Stimulated activated CD4-positive, alpha-beta T cell treated with anti-CD3 and anti-CD28 coated beads, Interleukin-15, amount 100 ng/mL, for 1 hour (primary cell): ENCODE measurements around the gene FRMD4A.

Experiments used
- DNase-seq, 2 donors: peaks; one replicate each; pipeline ENCODE4 v3.0.0-alpha.2; 2020; ENCODE audit warnings: low read depth in 1 of 2, low spot score in 1 of 2

Gene FRMD4A

DNA sequence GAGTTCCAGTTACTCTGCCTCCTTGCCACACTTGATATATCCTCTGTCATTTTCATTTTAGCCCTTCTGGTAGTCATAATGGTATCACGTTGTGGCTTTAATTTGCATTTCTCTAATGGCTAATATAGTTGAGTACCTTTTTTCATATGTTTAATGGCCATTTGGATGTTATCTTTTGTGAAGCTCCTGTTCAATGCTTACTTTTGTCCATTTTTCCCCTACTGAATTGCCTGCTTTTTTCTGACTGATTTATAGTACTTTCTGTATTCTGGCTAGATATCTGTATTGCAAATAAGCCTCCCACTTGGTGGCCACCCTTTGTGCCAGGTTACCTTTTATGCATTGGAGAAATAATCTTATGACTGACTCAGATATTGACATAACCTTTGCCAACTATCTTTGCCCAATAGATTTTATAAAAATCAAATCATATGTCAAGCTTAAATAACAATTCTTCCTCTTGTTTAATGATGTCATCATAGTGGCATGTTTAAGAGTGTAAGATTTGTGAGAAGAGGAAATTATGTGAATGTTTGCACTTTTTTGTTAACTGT, 693.3 kb downstream of the FRMD4A start:
- no peak for DNase-seq

DNA sequence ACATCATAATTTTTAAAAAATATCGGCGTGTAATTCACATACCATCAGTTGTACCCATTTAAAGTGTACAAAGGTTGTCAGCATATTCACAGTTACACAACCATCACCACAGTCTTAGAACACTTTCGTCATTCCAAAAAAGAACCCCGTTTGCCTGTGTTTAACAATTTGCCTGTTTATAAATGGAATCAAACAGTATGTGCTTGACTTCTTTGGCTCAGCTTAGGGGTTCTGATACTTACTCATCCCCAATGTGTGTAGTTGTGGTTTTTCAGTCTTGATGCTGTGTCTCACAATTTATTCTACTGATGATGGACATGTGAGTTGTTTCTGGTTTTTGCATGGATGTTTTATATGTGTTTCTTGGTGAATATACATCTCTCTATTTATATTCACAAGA, 693.9 kb downstream of the FRMD4A start:
- no peak for DNase-seq

DNA sequence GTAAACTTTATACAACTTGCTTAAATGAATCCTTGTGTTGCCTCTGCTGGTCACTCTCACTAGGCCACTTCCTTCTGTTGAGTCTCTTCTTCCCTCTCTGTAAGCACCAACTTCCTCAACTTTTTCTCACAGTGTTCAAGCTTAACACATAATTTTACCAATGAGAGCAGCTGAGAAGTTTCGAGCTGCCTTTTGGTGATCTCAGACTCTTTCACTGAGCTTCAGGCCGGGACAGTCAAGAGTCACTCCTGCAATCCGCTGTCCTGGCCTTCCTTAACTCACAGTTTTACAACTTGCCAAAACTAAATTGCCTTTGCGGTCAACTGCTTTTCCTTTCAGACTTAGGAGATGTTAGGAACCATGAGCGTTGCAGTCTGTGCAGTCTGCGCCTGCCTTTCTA, 696.5 kb downstream of the FRMD4A start:
- no peak for DNase-seq

DNA sequence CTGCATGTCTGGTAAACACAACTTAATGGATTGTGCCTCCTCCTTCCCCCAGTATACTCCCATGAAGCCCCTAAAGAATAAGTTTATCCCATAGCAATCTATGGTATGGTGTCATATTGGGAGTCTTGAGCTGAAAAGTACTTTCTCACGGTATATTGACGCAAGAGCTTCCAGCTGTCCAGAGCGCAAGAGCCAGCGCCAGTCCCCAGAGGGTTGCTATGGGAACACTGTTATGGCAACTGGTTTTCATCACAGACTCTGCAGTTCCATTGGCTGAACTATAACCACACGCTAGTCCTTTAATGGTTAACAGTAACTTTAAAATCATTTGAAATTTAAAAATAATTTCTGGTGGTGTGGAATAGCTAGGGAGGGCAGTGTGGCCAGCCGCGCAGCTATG, 697.0 kb downstream of the FRMD4A start:
- DNase-seq, result no peak

DNA sequence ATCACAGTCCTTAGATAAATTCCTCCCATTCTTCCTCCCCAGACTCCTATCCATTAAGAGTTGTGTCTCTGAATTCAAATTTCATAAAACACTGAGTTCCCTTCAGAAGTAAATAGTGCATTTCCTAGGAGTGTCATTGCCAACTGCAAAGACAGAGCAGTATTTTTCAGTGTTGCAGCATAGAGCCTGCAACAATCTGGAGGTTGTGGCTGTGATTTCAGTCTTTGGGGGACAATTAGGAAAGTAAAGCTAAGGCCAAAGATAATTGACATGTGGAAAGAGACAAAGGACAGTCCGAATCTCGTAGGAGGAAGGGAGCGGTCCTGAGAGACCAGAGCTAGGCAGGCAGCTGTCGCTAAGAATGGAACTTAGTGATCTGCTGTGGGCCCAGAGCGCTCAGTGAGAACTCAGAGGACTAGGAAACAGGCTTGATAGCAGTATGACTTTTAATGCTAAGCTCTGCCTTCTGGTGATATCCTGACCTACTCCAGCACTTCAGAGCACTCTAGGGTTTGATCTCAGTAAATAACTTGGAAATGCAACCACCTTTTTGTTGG, 697.8 kb downstream of the FRMD4A start:
- DNase-seq, result no peak

DNA sequence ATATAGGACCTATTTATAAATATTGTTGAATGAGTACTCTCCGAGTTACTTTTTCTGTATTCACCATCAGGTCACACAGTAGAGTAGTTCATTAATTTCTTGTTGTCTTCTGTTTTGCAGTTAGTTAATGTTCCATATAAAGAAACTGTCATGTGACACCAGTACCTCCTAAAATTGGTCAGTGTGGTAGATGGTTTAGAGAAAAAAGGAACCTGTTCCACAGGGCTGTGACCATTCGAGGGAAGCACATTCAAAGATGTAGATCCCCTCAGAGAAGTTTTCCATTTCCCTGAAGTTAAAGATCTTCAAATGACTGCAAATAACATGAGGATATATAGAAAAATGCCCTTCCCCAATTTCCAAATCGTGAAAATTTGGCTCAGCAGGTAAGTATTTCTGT, 698.3 kb downstream of the FRMD4A start:
- no peak for DNase-seq

DNA sequence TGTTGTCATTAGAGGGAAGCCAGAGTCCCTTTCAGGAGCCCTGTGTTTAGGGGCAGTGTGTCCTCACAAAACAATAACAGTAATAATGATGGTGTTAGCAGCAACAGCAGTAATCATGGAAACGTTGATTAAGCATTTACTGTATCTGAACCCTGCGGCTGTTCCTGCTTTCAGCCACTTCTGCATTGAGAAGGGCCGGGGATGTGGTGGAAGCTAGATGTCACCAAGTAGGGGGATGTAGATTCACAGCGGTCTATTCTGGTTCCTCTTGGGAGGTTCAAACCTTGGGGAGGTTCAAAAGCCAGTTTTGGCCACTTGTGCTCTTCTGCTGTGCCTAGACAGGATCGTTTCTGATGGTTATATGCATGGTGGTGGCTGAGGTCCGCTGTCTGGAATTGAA, 699.1 kb downstream of the FRMD4A start:
- DNase-seq, result no peak

DNA sequence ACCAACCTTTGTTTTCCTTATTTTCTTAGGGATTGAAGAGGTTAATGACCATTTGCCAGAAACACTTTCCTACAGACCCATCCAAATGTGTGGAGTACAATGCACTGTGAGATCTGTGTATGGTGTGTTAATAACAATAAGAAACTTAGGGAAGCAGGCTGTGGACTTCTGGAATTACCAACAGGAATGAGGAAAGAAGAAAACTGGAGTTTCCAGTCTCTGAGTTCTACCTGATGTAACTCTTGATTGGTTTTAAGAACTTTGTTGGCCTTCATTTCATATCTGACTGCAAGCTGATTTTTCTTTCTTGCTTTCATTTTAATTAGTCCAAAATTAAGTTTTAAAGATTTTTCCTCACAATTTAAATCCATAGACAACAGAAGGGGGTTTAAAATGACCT, 700.5 kb downstream of the FRMD4A start:
- no peak for DNase-seq

DNA sequence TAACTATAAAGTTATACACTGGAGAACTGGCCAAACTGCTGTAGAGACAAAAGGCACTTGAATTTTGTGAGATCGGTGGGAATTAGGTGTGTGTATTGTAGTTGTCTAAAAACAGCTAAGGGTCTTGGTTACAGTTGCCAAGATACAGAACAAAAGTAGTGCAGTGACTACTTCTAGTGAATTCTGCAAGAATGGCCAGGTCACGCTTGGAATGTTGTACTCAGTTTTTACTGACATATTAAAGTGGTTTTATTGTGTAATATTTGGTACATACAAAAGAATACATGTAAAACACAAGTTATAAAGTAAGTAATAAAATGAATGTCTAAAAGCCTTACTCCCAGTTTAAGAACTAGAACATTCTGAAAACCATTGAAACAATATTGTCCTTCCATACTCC, 701.6 kb downstream of the FRMD4A start:
- no peak for DNase-seq

DNA sequence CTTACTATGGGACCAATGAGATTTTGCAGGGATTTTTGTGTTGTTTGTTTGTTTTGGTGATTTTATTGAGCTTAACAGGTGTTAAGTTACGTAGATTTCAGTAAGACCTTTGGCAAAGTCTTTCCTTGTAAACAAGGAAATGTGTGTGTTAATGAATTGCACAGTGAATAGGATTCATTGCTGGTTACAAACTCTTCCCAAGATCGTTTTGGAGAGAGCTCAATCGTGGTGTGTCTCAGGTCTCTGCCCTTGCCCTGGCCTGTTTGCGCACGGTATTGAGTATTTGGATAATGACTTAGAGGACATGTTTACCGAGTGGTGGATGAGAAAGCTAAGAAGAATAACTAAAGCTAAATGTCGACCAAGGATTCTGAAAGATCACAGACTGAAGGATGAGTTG, 702.1 kb downstream of the FRMD4A start:
- DNase-seq, result no peak

DNA sequence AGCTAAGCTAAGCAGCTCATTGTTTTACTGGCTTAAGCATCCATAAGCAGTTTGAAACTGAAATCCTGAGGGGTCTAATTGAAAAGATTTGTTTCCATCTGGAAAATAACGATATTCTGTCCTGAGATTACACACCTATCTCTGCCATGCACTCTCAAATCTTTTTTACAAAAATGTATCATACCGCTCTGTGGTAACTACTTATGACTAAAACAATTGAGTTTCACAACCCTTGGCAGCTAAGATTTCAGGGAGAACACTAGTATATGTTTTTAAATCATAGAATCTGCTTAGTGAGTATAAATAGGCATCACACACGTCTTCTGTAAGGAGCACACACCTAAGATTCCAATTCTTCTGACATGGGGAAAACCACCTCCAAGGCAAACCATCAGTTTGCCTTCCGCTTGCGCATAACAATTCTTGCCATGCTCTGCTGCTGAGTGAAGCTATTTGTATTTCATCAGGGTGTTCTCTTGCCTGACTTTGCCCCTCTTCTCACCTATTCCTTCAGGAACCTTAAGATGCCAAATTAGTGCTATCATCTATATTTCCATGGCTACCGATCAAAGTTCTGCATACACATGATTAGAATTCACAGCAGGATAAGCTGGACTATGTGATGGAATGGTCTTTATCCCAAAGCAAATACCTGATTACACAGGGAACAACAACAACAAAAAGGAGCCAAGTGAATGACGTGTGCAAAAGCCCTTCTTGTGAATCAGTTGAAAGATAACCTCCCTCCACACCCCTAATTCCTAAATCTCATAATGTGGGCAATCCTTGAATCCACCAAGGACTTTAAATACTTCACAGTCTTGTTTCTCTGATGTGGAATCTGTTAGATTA, 703.0 kb downstream of the FRMD4A start:
- no peak for DNase-seq

DNA sequence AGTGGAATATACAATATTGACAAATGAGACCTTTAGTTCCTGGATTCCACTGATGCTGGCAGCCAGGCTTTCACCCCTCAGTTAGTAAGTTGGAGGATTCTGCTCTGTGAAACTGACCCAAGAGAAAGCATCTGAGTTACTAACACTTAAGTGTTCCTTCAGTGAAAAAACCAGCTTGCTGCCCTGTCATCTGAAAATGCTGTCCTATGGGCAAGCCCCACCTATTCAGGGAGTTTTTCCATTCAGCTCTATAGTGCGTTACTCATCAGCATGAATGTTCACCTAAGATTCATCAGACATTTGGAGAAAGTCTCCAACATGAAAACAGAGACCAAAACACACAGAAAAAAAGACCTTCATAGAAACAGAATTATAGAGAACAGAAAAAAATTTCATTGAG, 706.1 kb downstream of the FRMD4A start:
- no peak for DNase-seq

DNA sequence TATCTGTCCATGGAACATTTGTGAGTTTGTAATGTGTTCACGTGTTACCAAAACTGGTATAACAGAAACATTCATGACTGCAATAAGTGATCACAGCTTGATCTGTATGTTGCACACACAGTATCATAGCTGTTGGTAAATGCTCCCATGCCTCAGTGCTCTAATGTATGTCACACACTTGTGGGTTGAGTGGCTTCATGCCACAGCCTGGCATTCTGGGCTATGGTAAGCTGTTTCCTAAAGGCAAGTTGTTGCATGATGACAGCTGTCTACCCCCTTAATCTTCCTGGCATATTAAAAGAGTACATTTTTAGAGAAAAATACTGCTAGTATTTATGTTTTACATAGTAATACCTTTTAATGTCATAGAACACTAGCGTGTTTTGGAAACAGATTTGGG, 708.8 kb downstream of the FRMD4A start:
- DNase-seq, result no peak

DNA sequence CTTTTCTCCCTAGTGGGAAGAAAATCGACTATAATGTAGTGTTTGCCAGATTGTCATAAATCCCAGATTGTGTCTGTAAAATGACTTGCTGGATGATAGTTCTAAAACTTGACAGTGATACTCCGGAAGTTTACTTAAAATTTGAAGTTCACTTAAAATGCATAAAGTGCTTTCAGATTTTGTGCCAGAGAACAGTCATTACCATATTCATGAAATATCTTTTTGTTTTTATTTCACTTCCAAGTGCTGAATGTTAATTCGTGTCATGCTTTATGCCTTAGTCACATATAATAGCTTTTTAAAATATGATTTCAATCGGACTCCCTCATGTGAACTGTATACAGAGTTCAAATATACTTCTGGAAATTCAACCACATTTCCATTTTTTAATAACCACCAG, 713.6 kb downstream of the FRMD4A start:
- no peak for DNase-seq

DNA sequence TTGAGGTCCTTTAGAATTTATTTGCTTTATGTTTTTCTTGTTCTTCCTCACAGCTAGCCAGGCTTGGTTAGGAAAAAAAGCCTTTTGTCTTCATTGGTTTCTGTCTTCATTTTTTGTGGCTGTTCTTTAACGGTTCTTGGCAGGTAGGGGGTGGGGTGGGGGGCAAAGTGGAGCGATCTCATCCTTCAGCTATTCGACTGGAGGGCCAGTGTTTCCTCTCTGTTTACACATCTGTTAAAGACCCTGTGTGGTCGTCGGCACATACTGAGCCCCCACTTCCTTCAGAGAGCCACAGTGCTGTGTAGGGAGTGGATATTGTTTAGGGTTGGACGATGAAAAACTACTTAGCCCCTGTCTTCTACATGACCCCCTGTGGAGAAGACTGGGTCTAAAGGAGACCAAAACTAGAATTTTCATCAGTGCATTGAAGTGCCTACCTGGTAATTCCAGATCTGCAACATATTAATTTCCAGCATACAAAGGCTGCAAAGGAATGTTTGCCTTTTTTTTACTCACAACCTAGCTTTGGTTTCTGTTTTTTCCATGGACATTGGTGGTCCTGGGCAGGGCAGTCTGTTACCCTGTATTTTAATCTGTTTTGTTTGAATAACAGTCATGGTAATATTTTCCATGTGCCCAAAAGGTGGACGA, 714.9 kb downstream of the FRMD4A start:
- no peak for DNase-seq

DNA sequence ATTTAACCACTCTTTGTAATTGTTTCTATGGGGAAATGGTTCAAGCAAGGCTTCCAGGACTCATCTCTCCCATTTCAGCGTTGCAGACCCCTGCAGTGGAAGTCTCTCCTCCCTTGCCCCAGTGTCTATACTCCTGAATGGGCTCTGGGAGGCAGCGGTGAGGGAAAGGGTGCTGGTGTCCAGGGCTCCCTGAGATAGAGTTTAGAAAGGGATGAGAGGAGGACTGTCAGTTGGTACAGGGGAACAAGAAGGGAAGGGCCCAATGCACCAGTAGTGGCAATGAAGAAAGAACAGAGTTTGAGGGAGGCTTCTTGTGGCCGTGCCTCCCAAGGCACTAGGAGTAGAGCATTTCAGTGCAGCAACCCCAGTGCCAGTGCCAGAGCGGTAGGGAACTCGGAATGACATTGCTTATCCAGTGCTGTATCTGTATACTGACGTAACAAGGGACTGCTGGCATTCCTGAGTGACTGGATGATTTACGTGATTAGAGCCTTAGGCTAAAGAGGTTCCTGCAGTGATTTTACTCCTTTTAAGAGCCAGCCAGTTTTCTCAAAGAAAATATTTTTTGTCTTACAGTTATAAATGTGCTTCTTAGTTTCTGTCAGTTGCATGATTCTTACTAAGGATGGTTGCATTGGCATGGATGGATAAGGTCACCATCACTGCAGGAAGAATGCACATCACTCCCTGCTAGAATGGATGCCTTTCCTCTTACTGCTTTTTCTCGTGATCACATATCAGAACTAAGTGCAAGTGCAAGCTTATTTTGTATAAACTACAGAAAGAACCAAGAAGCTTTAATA, 716.0 kb downstream of the FRMD4A start:
- DNase-seq, result no peak

DNA sequence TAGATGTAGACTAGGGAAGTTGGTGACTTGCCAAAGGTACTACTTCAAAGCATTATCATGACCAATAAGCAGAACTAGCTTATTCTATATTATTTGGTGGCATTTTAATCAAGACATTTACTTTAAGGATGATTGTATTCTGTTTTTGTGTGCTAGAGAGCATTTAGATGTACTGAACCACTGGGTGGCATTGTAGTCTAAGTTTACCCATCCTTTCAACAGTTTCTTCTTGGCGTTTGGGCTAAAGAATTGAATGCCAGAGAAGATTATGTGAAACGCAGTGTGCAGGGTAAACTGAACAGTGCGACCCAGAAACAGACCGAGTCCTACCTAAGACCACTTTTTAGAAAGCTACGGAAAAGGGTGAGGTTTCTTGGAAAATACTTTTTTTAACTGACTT, 717.2 kb downstream of the FRMD4A start:
- DNase-seq, result no peak

DNA sequence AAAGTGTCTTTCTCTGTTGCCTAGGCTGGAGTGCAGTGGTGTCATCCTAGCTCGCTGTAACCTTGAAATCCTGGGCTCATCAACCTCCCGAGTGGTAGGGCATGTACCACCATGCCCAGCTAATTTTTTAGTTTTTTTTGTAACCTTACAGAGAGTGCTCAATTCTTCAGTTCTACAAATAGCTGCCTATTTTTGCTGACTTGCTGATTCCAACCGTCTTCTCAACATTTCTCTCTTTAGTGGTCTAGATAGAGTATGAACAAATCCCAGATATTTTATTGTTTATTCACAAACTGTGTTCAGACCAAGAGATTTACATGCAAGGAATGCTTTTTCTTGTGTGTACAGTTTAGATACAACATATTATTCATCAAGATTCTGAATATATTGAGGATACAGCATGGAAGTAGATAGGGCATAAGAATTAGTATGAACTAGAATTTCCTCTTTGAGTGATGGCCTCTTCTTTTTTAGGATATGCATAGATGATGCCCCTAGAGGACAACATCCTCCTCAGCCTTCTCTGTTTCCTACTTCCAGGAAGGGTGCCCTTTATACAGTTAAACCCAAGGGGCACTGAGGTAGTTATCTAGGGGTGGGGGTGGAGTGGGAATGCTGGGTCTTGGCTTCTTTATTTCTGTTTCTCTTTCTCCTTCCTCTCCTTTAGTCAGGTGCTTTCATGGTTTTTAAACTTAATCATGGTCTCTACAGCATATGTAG, 717.9 kb downstream of the FRMD4A start:
- no peak for DNase-seq

DNA sequence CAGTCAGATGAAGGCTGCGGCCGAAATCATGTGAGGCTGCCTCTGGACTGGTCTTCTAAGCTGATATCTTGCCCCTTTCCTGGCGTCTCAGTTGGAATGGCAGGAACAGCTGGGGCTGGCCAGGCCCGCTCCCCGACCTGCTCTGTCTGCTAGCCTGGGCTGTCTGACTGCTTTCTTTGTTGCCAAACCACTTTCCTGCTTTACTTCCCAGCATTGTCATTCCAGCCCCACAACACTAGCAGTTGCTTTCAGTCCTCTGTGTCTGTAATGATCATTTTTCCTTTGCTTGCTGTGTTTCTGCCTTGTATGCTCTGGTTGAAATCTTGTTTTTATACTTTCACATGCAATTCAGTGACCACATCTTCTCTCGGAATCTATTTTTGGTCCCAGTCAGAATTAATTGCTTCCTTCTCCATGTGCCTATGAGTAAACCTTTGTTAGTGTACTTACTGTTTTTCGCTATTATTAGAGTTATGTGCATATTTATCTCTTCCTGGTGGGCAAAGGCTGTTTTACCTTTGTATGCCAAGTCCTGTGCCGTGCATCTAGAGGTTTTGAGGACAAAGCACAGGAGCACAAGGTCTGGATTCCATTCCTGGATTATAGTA, 722.4 kb downstream of the FRMD4A start:
- no peak for DNase-seq

DNA sequence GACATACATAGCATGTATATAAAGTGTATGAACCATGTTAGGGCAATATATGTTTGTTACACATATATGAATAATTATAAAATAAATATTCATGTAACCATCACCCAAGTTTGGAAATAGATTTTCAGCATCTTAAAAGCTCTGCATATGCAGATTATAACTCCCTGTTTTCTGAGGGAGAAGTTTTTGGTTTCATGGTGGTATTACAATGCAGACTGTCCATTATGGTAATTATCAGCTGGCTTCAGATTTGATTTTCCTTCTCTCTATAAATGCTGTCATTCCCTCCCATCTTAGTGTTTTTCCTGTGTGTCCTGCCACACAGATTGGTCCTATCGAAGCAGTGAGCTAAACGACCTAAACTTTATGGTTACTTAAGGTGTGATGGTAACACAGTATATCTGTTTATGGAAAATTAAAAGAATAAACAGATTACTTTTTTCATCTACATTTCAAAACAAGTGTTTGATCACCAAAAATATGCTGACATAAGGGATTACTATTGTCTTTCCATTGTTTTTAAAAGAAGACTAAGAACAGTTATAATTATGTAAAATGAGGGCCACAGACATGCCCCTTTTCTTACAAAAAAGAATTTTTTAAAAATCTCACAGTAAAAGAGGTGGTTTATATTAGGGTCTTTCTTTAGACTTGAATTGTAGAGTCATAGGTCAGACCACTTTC, 726.2 kb downstream of the FRMD4A start:
- no peak for DNase-seq
